Natural killer cell (primary cell): ENCODE data around the gene MTERF4. TPM values are rescaled to one million over a fixed set of nuclear protein-coding genes. Genes with fewer than 3 reads are reported as not detected.

Experiments used
- ATAC-seq, 3 donors: fragments of 150-1000 bp in 2 of 3; fragments of 200-7000 bp in 1 of 3; cut with Tn5 transposase; 1 replicate in 1 of 3; 2 replicates in 2 of 3; pipeline ENCODE4 v1.10.0; 2021; ENCODE audit warnings: mild to moderate bottlenecking in 2 of 3, moderate library complexity in 2 of 3
- DNase-seq, 2 donors: peaks; one replicate each; pipeline versions ENCODE4 v3.0.0 to v3.0.0-alpha.2; 2013 to 2021; ENCODE audit warnings: mixed read lengths in 1 of 2
- H3K27ac ChIP-seq: one replicate; pipeline ENCODE4 v1.5.1; 2013; ENCODE audit warnings: mild to moderate bottlenecking, low read length
- H3K27me3 ChIP-seq: one replicate; pipeline ENCODE4 v1.6.1; 2013; ENCODE audit warnings: low read length; ENCODE audit not compliant: control insufficient read depth, insufficient read depth
- H3K36me3 ChIP-seq: one replicate; pipeline ENCODE4 v1.6.1; 2013; ENCODE audit warnings: low read length; ENCODE audit not compliant: control insufficient read depth, insufficient read depth
- H3K4me1 ChIP-seq: one replicate; pipeline ENCODE4 v1.6.1; 2013; ENCODE audit warnings: low read length; ENCODE audit not compliant: control insufficient read depth, insufficient read depth
- H3K4me3 ChIP-seq: one replicate; pipeline ENCODE4 v1.5.1; 2013; ENCODE audit warnings: low read length
- H3K9me3 ChIP-seq: one replicate; pipeline ENCODE4 v1.6.1; 2013; ENCODE audit warnings: low read length; ENCODE audit not compliant: control insufficient read depth, insufficient read depth
- H3K27ac Mint-ChIP-seq, 2 donors: one replicate each; pipeline ENCODE4 v1.8.0; 2022; ENCODE audit warnings: mild to moderate bottlenecking in 2 of 2, mixed read lengths in 2 of 2, moderate library complexity in 1 of 2
- H3K27me3 Mint-ChIP-seq, 2 donors: one replicate each; pipeline ENCODE4 v1.8.0; 2022; ENCODE audit warnings: low read depth in 2 of 2, mixed read lengths in 2 of 2
- H3K36me3 Mint-ChIP-seq: one replicate; pipeline ENCODE4 v1.8.0; 2022; ENCODE audit warnings: mixed read lengths
- H3K4me1 Mint-ChIP-seq, 2 donors: one replicate each; pipeline ENCODE4 v1.8.0; 2022; ENCODE audit warnings: mixed read lengths in 2 of 2
- H3K4me3 Mint-ChIP-seq: one replicate; pipeline ENCODE4 v1.8.0; 2022; ENCODE audit warnings: mild to moderate bottlenecking, moderate library complexity, mixed read lengths
- H3K9me3 Mint-ChIP-seq, 2 donors: one replicate each; pipeline ENCODE4 v1.8.0; 2022; ENCODE audit warnings: mixed read lengths in 2 of 2
- CTCF ChIP-seq: fragments of 200-600 bp; IDR thresholded peaks from one replicate; pipeline ENCODE4 v1.8.0; 2022; ENCODE audit warnings: antibody characterized with exemption
- WGBS: methylation state at CpG from one replicate; pipeline ENCODE4 v1.1.7; 2013; ENCODE audit warnings: missing lambda C conversion rate; ENCODE audit not compliant: insufficient coverage; 5-methylcytosine and 5-hydroxymethylcytosine counted together
- intact Hi-C: fragments of 100-400 bp; cut with micrococcal nuclease; formaldehyde crosslinking; loops from one replicate; pipeline ENCODE4 v1.14.2; 2022
- total RNA-seq, 4 donors: library from RNA; stranded (reverse); fragments of 120-200 nt in 1 of 4; gene quantifications; one replicate each; pipeline versions ENCODE4 v1.2.3 to v1.2.4, GENCODE V29; 2013 to 2022

MTERF4 gene
- total RNA-seq, 3 donors from 2014 or later (not counting 1 experiment from before 2014, with no cell fraction given) = 38.9 to 45.5 (median 39.2) TPM

- Histone ChIP-seq H3K9me3 (no peaks in the 10 kb centered on the region), H3K4me1 (no peaks in the 10 kb centered on the region), H3K4me3 (no peak overlapping the region), H3K27ac (no peak overlapping the region), H3K36me3 (peaks cover 9% of the 10 kb centered on the region), H3K27me3 (no peaks in the 10 kb centered on the region)
- no peak for DNase-seq
- H3K9me3 Mint-ChIP-seq = no peaks in the 10 kb centered on the region
- ATAC-seq = no peak
- no peak for TF ChIP-seq CTCF
- no peak overlapping the region for H3K27ac Mint-ChIP-seq
- 95% methylated on average over 16 of the region's 16 CpGs for WGBS
- intact Hi-C loops = no loop called here
- no peaks in the 10 kb centered on the region for H3K36me3 Mint-ChIP-seq
- no peaks in the 10 kb centered on the region for H3K27me3 Mint-ChIP-seq
- no peaks in the 10 kb centered on the region for H3K4me1 Mint-ChIP-seq
- H3K4me3 Mint-ChIP-seq = no peak overlapping the region
Observed at GRCh38 chr2:241138471-241138870, 36.4 kb upstream of the MTERF4 start.

- intact Hi-C loops = no loop called here
- no peak overlapping the region for H3K27ac ChIP-seq
- Mint-ChIP-seq H3K9me3 (no peaks in the 10 kb centered on the region), H3K4me1 (no peaks in the 10 kb centered on the region), H3K27me3 (no peaks in the 10 kb centered on the region), H3K4me3 (no peak overlapping the region), H3K27ac (no peak overlapping the region), H3K36me3 (no peaks in the 10 kb centered on the region)
- no peak for DNase-seq
- no peak for ATAC-seq
- H3K36me3 ChIP-seq = peaks cover 7% of the 10 kb centered on the region
- no peak overlapping the region for H3K4me3 ChIP-seq
- no peak for TF ChIP-seq CTCF
- WGBS = 93% methylated on average over 24 of the region's 24 CpGs
- no peaks in the 10 kb centered on the region for H3K4me1 ChIP-seq
- no peaks in the 10 kb centered on the region for H3K9me3 ChIP-seq
- no peaks in the 10 kb centered on the region for H3K27me3 ChIP-seq
Observed at GRCh38 chr2:241137276-241138190, 35.4 kb upstream of the MTERF4 start.

- Mint-ChIP-seq H3K4me3 (no peak overlapping the region), H3K4me1 (no peaks in the 10 kb centered on the region), H3K27ac (no peak overlapping the region), H3K36me3 (no peaks in the 10 kb centered on the region), H3K27me3 (no peaks in the 10 kb centered on the region), H3K9me3 (no peaks in the 10 kb centered on the region)
- Histone ChIP-seq H3K4me3 (no peak overlapping the region), H3K27me3 (no peaks in the 10 kb centered on the region), H3K27ac (no peak overlapping the region), H3K4me1 (no peaks in the 10 kb centered on the region), H3K36me3 (peaks cover 5% of the 10 kb centered on the region), H3K9me3 (no peaks in the 10 kb centered on the region)
- 97% methylated on average over 25 of the region's 25 CpGs for WGBS
- ATAC-seq = no peak
- intact Hi-C loops = no loop called here
- DNase-seq = no peak
- TF ChIP-seq CTCF = no peak
Observed at GRCh38 chr2:241136661-241137260, 34.7 kb upstream of the MTERF4 start.
